Erythroblast (primary cell): ENCODE results near the gene IFT172.

Experiments
- DNase-seq, 2 experiments: peaks; one replicate each; lab custom pipeline; 2025; lab: John Stamatoyannopoulos, UW
- GATA1 ChIP-seq: IDR thresholded peaks from 2 replicates; pipeline ENCODE4 v1.6.1; 2011; ENCODE audit warnings: low read depth, mild to moderate bottlenecking, control low read depth, low read length, moderate library complexity
- POLR2A ChIP-seq: IDR thresholded peaks from 2 replicates; pipeline ENCODE4 v1.6.1; 2011; ENCODE audit warnings: mild to moderate bottlenecking, low read length

The IFT172 gene

GRCh38 chr2:27400348-27401135, 89.0 kb downstream of the IFT172 start:
- TF ChIP-seq POLR2A (no peak), GATA1 (no peak)
- DNase-seq: no peak

DNA sequence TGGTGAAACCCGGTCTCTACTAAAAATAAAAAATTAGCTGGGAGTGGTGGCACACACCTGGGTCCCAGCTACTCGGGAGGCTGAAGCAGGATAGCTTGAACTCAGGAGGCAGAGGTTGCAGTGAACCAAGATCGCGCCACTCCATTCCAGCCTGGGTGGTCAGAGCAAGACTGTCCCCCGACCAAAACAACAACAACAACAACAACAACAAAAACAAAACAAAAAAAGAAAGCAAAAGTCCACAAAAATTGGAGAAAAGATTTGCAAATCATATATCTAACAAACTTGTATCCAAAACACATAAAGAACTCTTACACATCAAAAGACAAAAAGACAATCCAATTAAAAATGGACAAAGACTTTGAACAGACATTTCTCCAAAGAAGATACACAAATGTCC, 90.6 kb downstream of the IFT172 start:
- TF ChIP-seq POLR2A: no peak
- no peak for TF ChIP-seq GATA1
- DNase-seq: no peak
